ENCODE results near the gene CUL7.
"Not testable (repeated sequence)": the region's sequence is repeated elsewhere in the genome, so short reads cannot be mapped to it uniquely, and the experiment has no call there.

Gene CUL7

GRCh38 chr6:43053545-43054205, at the start of gene CUL7:
Gene CUL7 (minus strand): TSS chr6:43053851. CDS start chr6:43052788, 1,063 bp downstream.
- peak in 54 of 56 donors; percentile 13 to 92 (median 70) for DNase-seq

- no peak for DNase-seq
Measured at GRCh38 chr6:43101497-43101896, 47.8 kb upstream of the CUL7 start.

GRCh38 chr6:43097502-43097901, 43.9 kb upstream of the CUL7 start:
- no peak for DNase-seq

- no peak for DNase-seq
Measured at GRCh38 chr6:43097098-43097489, 43.4 kb upstream of the CUL7 start.

- peak in 6 of 56 donors; percentile 4 to 19 (median 12) for DNase-seq
Measured at GRCh38 chr6:43096451-43097097, 42.9 kb upstream of the CUL7 start.

- peak in 1 of 56 donors; percentile 6 for DNase-seq
Measured at GRCh38 chr6:43095939-43096338, 42.3 kb upstream of the CUL7 start.

- peak in 1 of 56 donors; percentile 7 for DNase-seq
Measured at GRCh38 chr6:43093436-43094289, 40.0 kb upstream of the CUL7 start.

- DNase-seq: no peak
Measured at GRCh38 chr6:43092635-43093034, 39.0 kb upstream of the CUL7 start.

- DNase-seq: no peak
Measured at GRCh38 chr6:43091436-43091991, 37.9 kb upstream of the CUL7 start.

GRCh38 chr6:43091020-43091419, 37.4 kb upstream of the CUL7 start:
- DNase-seq: no peak

- no peak for DNase-seq
Measured at GRCh38 chr6:43090559-43090956, 36.9 kb upstream of the CUL7 start.

- no peak for DNase-seq
Measured at GRCh38 chr6:43089874-43090558, 36.4 kb upstream of the CUL7 start.

GRCh38 chr6:43089467-43089866, 35.8 kb upstream of the CUL7 start:
- DNase-seq: no peak

- no peak for DNase-seq
Measured at GRCh38 chr6:43088654-43089056, 35.0 kb upstream of the CUL7 start.

- DNase-seq: no peak
Measured at GRCh38 chr6:43086022-43086658, 32.5 kb upstream of the CUL7 start.

GRCh38 chr6:43082806-43083655, 29.4 kb upstream of the CUL7 start:
- DNase-seq: peak in 1 of 56 donors; percentile 18

GRCh38 chr6:43081922-43082321, 28.3 kb upstream of the CUL7 start:
- not testable (repeated sequence) for DNase-seq

GRCh38 chr6:43081043-43081442, 27.4 kb upstream of the CUL7 start:
- no peak for DNase-seq

- no peak for DNase-seq
Measured at GRCh38 chr6:43078691-43079090, 25.0 kb upstream of the CUL7 start.

Measured in nucleus accumbens (tissue), 56 donors.